SU-DHL-6 (cell line): ENCODE results near the gene HNF1B.

Experiments
- CTCF ChIP-seq: fragments of 200-600 bp; sonication (generic); IDR thresholded peaks from one replicate; pipeline ENCODE4 v1.5.1; 2017; ENCODE audit warnings: antibody characterized with exemption, mild to moderate bottlenecking, low read length, moderate library complexity; ENCODE audit not compliant: insufficient read depth, poor library complexity, severe bottlenecking
- EZH2phosphoT487 ChIP-seq: fragments of 200-600 bp; sonication (generic), shearing (Covaris generic); conservative IDR thresholded peaks from 2 replicates; pipeline ENCODE4 v1.6.1; 2018; ENCODE audit warnings: mild to moderate bottlenecking, antibody characterized with exemption, low read length, moderate library complexity, mixed read lengths

DNA sequence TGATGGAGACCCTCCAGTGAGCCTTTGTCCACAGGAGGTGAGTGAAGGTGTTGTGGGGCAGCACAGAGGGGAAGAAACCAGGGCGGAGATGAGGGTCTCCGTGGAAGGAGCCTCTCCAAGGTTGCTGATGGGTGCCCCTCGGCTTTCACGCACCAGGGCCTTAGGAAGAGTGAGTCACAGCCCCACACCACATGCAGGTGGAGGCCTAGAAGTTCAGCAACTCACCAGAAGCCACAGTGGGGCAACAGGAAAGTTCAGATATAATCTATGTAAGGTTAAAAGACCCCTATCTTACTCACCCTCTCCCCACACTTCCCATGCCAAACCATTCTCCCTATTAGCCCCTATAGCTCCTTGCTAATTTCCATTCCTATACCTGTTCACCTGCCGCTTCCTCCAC, 9.5 kb upstream of the HNF1B start:
- no peak for TF ChIP-seq CTCF
- TF ChIP-seq EZH2phosphoT487, result no peak
